SH-SY5Y (cell line): ENCODE data around the gene ZNF774.

ENCODE experiments used
- GATA2 ChIP-seq: IDR thresholded peaks from 2 replicates; pipeline ENCODE4 v1.6.1; 2011; ENCODE audit warnings: mild to moderate bottlenecking, low read depth, low read length
- GATA3 ChIP-seq: IDR thresholded peaks from 2 replicates; pipeline ENCODE4 v1.6.1; 2011; ENCODE audit warnings: low read depth, mild to moderate bottlenecking, low read length, moderate library complexity

- no peak for TF ChIP-seq GATA2
- no peak for TF ChIP-seq GATA3
Observed at GRCh38 chr15:90348456-90348855, 3.6 kb upstream of the ZNF774 start.
